CD4-positive, alpha-beta T cell (primary cell): ENCODE results near the gene TWSG1. TPM values are rescaled to one million over a fixed set of nuclear protein-coding genes. Genes with fewer than 3 reads are reported as not detected.
"Not testable (repeated sequence)": the region's sequence is repeated elsewhere in the genome, so short reads cannot be mapped to it uniquely, and the experiment has no call there.

Experiments used
- ATAC-seq: fragments of 200-7000 bp; cut with Tn5 transposase; one replicate; pipeline ENCODE4 v1.10.0; 2022; ENCODE audit warnings: mild to moderate bottlenecking; ENCODE audit not compliant: poor library complexity
- CTCF ChIA-PET: fragments of 350-600 bp; sonication (Branson Sonifier 250); formaldehyde crosslinking; loops from one replicate; lab custom pipeline; 2021; ENCODE audit warnings: antibody characterized with exemption, inconsistent platforms; lab: Charles Lee
- POLR2A ChIA-PET: fragments of 350-600 bp; sonication (Branson Sonifier 250); formaldehyde crosslinking; loops from one replicate; lab custom pipeline; 2021; ENCODE audit warnings: antibody characterized with exemption, inconsistent platforms; lab: Charles Lee
- DNase-seq, 14 experiments: peaks; one replicate each; pipeline ENCODE4 v3.0.0-alpha.2; 2013 to 2020; ENCODE audit warnings: mixed read lengths in 2 of 14
- H3K27ac ChIP-seq, 2 donors: one replicate each; pipeline versions ENCODE4 v1.5.1 to v1.7.0; 2013; ENCODE audit warnings: low read length in 2 of 2, low read depth in 1 of 2, mild to moderate bottlenecking in 1 of 2
- H3K27me3 ChIP-seq, 2 experiments: 1 replicate in 1 of 2; 2 replicates in 1 of 2; pipeline versions ENCODE4 v1.6.1 to v1.7.0; 2013; ENCODE audit warnings: low read length in 2 of 2, control low read depth in 1 of 2, mild to moderate bottlenecking in 1 of 2, moderate library complexity in 1 of 2; ENCODE audit not compliant: insufficient read depth in 2 of 2, control insufficient read depth in 1 of 2
- H3K36me3 ChIP-seq: one replicate; pipeline ENCODE4 v1.6.1; 2013; ENCODE audit warnings: low read length, control low read depth; ENCODE audit not compliant: insufficient read depth
- H3K4me1 ChIP-seq: one replicate; pipeline ENCODE4 v1.6.1; 2013; ENCODE audit warnings: low read length, control low read depth; ENCODE audit not compliant: insufficient read depth
- H3K4me3 ChIP-seq: one replicate; pipeline ENCODE4 v1.5.1; 2013; ENCODE audit warnings: mild to moderate bottlenecking, low read length, moderate library complexity
- H3K9me3 ChIP-seq, 2 experiments: 1 replicate in 1 of 2; 2 replicates in 1 of 2; pipeline versions ENCODE4 v1.6.1 to v1.7.0; 2013; ENCODE audit warnings: low read length in 2 of 2, mild to moderate bottlenecking in 2 of 2, control low read depth in 1 of 2, moderate library complexity in 1 of 2; ENCODE audit not compliant: control insufficient read depth in 1 of 2, insufficient read depth in 1 of 2
- H3K27ac Mint-ChIP-seq: one replicate; pipeline ENCODE4 v1.8.0; 2020; ENCODE audit warnings: mixed read lengths
- H3K27me3 Mint-ChIP-seq: one replicate; pipeline ENCODE4 v1.8.0; 2021; ENCODE audit warnings: mixed read lengths
- H3K36me3 Mint-ChIP-seq: one replicate; pipeline ENCODE4 v1.8.0; 2021; ENCODE audit warnings: low read depth, mixed read lengths
- H3K4me1 Mint-ChIP-seq: one replicate; pipeline ENCODE4 v1.8.0; 2021; ENCODE audit warnings: low read depth, mixed read lengths
- H3K4me3 Mint-ChIP-seq: one replicate; pipeline ENCODE4 v1.8.0; 2020; ENCODE audit warnings: mild to moderate bottlenecking, mixed read lengths
- H3K9me3 Mint-ChIP-seq: one replicate; pipeline ENCODE4 v1.8.0; 2020; ENCODE audit warnings: mixed read lengths
- intact Hi-C, 2 experiments: fragments of 100-400 bp; cut with DNase I in 1 of 2; cut with micrococcal nuclease in 1 of 2; formaldehyde crosslinking; loops; one replicate each; pipeline versions ENCODE4 v1.15.1 to v1.9.0; 2023 to 2025; cut with DNase I, micrococcal nuclease
- total RNA-seq, 174 experiments: library from RNA in 2 of 174; stranded (reverse) in 2 of 174; gene quantifications; one replicate each; pipeline ENCODE4 v1.2.3 and lab custom pipeline; 2021 to 2026
- TF ChIP-seq, protein P1 (sequence below): fragments of 200-600 bp; IDR thresholded peaks from one replicate; pipeline ENCODE4 v1.8.0; 2022; ENCODE audit warnings: antibody characterized with exemption, mild to moderate bottlenecking

TWSG1 gene
- total RNA-seq, 2 experiments from 2014 or later, result 2.8 TPM

DNA sequence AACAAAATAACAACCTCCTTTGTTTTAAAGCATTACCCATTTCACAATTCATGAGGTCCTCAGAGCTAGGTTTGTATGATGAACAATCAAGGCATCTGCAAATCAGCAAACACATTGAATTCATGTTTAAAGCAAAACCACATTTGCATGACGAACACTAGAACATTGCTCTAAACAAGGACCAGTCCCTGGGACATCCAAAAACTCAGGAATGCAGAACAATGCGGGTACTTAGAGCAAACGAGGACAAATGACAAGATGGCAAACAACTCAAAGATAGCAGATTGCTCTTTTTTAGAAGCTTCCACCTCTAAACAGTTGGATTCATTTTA lies 95.1 kb downstream of the TWSG1 start:
- Histone ChIP-seq H3K27ac (no peak overlapping the region), H3K36me3 (no peaks in the 10 kb centered on the region), H3K9me3 (no peaks in the 10 kb centered on the region), H3K27me3 (no peaks in the 10 kb centered on the region), H3K4me3 (no peak overlapping the region), H3K4me1 (no peaks in the 10 kb centered on the region)
- Mint-ChIP-seq H3K4me1 (peaks cover 6% of the 10 kb centered on the region), H3K36me3 (no peaks in the 10 kb centered on the region), H3K4me3 (no peak overlapping the region), H3K27ac (no peak overlapping the region), H3K9me3 (no peaks in the 10 kb centered on the region), H3K27me3 (peaks cover 7% of the 10 kb centered on the region)
- DNase-seq (no peak), ATAC-seq (no peak)
- intact Hi-C loops, result no loop called here
- ChIA-PET POLR2A (no interaction called here), CTCF (no interaction called here)
- TF ChIP-seq, protein P1, sequence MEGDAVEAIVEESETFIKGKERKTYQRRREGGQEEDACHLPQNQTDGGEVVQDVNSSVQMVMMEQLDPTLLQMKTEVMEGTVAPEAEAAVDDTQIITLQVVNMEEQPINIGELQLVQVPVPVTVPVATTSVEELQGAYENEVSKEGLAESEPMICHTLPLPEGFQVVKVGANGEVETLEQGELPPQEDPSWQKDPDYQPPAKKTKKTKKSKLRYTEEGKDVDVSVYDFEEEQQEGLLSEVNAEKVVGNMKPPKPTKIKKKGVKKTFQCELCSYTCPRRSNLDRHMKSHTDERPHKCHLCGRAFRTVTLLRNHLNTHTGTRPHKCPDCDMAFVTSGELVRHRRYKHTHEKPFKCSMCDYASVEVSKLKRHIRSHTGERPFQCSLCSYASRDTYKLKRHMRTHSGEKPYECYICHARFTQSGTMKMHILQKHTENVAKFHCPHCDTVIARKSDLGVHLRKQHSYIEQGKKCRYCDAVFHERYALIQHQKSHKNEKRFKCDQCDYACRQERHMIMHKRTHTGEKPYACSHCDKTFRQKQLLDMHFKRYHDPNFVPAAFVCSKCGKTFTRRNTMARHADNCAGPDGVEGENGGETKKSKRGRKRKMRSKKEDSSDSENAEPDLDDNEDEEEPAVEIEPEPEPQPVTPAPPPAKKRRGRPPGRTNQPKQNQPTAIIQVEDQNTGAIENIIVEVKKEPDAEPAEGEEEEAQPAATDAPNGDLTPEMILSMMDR, result no peak

DNA sequence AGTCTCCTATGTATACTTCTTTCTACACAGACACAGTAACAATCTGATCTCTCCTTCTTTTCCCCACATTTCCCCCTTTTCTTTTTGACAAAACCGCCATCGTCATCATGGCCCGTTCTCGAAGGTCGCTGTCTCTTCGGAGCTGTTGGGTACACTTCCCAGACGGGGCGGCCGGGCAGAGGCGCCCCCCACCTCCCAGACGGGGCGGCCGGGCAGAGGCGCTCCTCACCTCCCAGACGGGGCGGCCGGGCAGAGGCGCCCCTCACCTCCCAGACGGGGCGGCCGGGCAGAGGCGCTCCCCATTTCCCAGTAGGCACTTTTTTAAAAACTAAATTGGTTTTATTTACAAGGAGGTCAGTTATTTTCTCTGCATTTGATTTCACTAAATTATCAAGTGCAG lies 95.7 kb downstream of the TWSG1 start:
- POLR2A ChIA-PET, ATAC-seq, CTCF ChIA-PET, H3K4me1 ChIP-seq, H3K27ac ChIP-seq, H3K27me3 Mint-ChIP-seq, H3K36me3 ChIP-seq, H3K9me3 ChIP-seq, H3K4me1 Mint-ChIP-seq, H3K36me3 Mint-ChIP-seq, H3K4me3 Mint-ChIP-seq, H3K27me3 ChIP-seq, H3K9me3 Mint-ChIP-seq, H3K4me3 ChIP-seq, intact Hi-C loops, H3K27ac Mint-ChIP-seq, DNase-seq: not testable (repeated sequence)

DNA sequence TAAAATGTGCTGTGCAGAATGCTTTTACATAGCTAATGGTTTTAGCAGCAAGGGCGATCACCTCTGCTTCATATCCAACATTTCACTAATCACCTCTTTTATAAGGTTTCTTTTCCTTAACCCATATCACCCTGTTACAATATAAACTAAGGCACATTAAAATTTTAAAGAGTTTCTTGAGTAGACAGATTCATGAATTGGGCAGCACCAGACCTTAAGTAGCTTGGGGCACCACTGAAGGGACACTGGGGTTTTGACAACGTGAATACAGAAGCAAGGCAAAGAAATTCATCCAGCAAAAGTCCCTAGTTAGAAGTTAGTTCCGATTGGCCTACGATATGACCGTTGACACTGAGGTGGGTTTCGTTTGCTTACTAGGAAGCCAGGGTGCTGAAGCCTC lies 96.7 kb downstream of the TWSG1 start:
- Histone ChIP-seq H3K9me3 (no peaks in the 10 kb centered on the region), H3K27ac (no peak overlapping the region), H3K4me1 (no peaks in the 10 kb centered on the region), H3K36me3 (no peaks in the 10 kb centered on the region), H3K27me3 (no peaks in the 10 kb centered on the region), H3K4me3 (no peak overlapping the region)
- no peak for DNase-seq
- TF ChIP-seq, protein P1, result no peak
- H3K27ac Mint-ChIP-seq, result no peak overlapping the region
- no peak overlapping the region for H3K4me3 Mint-ChIP-seq
- intact Hi-C loops, result no loop called here
- ChIA-PET CTCF (no interaction called here), POLR2A (no interaction called here)
- no peak for ATAC-seq
- peaks cover 6% of the 10 kb centered on the region for H3K4me1 Mint-ChIP-seq
- peaks cover 7% of the 10 kb centered on the region for H3K27me3 Mint-ChIP-seq
- no peaks in the 10 kb centered on the region for H3K9me3 Mint-ChIP-seq
- H3K36me3 Mint-ChIP-seq, result no peaks in the 10 kb centered on the region

DNA sequence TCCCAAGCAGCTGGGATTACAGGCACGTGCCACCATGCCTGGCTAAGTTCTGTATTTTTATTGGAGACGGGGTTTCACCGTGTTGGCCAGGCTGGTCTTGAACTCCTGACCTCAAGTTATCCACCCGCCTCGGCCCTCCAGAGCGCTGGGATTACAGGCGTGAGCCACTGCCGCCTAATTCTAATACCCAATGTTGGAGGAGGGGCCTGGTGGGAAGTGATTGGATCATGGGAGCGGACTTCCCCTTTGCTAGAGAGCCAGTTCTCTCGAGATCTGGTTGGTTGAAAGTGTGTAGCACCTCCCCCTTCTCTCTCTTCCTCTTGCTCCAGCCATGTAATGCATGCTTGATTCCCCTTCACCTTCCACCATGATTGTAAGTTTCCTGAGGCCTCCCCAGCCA lies 98.5 kb downstream of the TWSG1 start:
- H3K36me3 ChIP-seq, H3K9me3 ChIP-seq, POLR2A ChIA-PET, H3K36me3 Mint-ChIP-seq, DNase-seq, H3K27me3 ChIP-seq, H3K27ac ChIP-seq, H3K4me1 ChIP-seq, ATAC-seq, intact Hi-C loops, H3K4me3 ChIP-seq, H3K27me3 Mint-ChIP-seq, H3K4me1 Mint-ChIP-seq, H3K27ac Mint-ChIP-seq, CTCF ChIA-PET, H3K9me3 Mint-ChIP-seq, H3K4me3 Mint-ChIP-seq: not testable (repeated sequence)
